GM21447 (cell line): ENCODE results near the gene EID3.

Experiments
- ATAC-seq: cut with Tn5 transposase; IDR thresholded peaks from one replicate; pipeline ENCODE4 v1.9.1; 2021; ENCODE audit not compliant: unreplicated experiment

The EID3 gene

DNA sequence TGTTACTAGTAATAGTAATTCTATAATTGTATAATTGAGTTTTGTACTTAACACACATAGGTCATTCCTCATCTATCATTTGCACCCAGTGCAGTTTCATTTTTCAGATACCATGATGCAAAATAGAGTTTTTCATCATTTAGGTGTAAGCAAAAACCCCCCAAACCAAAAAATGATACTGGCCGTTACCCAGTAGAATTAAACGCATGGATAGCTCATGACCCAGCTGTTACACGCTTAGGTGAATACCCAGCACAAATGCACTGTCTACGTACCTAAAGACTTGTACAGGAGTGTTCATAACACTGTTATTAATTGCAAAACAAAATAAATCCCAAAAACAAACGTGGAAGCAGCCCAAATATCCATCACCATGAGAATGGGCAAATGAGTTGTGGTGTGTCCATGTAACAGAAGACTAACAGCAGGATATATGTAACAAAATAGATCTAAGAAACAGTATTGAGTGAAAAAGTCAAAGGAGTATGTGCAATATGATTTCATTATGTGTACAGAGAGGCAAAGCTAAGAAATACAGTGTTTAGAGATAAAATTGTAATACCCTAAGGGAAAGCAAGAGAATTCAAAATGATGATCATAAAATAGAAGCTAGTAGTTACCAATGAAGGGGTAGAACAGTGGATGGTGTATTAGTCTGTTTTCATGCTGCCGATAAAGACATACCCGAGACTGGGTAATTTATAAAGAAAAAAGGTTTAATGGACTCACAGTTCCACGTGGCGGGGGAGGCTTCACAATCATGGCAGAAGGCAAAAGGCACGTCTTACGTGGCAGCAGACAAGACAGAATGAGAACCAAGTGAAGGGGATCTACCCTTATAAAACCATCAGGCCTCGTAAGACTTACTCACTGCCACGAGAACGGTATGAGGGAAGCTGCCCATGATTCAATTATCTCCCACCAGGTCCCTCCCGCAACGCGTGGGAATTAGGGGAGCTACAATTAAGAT, 49.8 kb downstream of the EID3 start:
- no peak for ATAC-seq

- ATAC-seq, result no peak
These were observed 50.8 kb downstream of the EID3 start for GRCh38 chr12:104354167-104354867.
